B cell (primary cell): ENCODE data around the gene TRIM9.

Source experiments
- CTCF ChIP-seq: fragments of 200-600 bp; IDR thresholded peaks from one replicate; pipeline ENCODE4 v1.8.0; 2022; ENCODE audit warnings: antibody characterized with exemption, mild to moderate bottlenecking
- EZH2 ChIP-seq: IDR thresholded peaks from 2 replicates; pipeline ENCODE4 v1.6.1; 2012; ENCODE audit warnings: borderline replicate concordance, low read depth, mild to moderate bottlenecking, moderate library complexity, low read length; ENCODE audit not compliant: insufficient read depth, poor library complexity, severe bottlenecking

- TF ChIP-seq CTCF (no peak), EZH2 (no peak)
Measured at GRCh38 chr14:50978888-50979287, 116.0 kb downstream of the TRIM9 start.
